ENCODE results near the gene MCM5.

Gene MCM5

DNA sequence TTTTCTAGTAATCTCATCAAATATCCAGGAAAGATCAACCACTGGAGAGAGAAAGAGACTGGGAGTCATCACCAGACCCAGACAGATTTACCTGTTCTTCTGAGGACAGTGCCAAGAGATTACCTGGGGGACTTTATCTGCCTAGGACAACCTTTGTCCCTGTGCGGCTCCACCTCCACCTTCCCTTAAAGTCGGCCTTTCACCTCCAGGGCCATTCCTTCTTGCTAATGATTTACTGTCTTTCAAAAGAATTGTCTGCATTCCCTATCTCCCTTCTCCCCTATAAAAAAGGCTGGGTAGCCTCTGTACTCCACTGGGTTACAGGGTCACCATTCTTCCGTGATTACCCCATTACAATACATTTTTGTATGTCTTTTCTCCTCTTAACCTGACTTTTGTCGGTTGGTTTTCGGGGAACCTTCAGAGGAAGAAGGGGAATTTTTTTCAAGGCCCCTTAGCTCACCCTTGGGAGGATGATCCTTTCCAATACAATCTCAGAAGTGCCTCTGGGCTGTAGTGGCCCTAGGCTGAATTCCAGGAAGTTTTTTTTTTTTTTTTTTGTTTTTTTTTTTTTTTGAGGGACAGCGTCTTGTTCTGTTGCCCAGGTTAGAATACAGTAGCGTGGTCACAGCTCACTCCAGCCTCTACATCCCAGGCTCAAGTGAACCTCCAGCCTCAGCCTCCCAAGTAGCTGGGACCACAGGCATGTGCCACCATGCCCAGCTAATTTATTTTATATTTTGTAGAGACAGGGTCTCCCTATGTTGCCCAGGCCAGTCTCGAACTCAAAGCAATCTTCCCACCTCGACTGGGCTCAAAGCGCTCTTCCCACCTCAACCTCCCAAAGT, 20.6 kb upstream of the MCM5 start:
- no peak for DNase-seq

DNA sequence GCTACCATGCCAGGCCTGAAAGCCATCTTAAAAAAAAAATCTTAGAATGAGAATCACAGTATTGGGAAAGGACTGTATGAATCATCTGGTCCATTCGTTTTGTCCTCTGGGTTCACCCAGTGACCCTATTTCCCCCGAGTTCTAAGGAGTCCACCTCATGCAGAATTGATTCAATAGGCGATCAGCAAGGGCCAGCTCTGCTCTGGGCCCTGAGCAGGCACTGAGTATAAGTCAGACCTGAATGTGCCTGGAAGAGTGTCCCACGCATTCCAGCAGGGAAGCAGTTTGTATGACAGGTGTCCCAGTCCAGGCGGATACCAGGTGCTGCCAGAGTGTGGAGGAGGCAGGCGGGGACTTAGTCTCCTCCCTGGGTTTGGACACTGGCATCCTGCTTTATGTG, 19.9 kb upstream of the MCM5 start:
- DNase-seq = no peak

DNA sequence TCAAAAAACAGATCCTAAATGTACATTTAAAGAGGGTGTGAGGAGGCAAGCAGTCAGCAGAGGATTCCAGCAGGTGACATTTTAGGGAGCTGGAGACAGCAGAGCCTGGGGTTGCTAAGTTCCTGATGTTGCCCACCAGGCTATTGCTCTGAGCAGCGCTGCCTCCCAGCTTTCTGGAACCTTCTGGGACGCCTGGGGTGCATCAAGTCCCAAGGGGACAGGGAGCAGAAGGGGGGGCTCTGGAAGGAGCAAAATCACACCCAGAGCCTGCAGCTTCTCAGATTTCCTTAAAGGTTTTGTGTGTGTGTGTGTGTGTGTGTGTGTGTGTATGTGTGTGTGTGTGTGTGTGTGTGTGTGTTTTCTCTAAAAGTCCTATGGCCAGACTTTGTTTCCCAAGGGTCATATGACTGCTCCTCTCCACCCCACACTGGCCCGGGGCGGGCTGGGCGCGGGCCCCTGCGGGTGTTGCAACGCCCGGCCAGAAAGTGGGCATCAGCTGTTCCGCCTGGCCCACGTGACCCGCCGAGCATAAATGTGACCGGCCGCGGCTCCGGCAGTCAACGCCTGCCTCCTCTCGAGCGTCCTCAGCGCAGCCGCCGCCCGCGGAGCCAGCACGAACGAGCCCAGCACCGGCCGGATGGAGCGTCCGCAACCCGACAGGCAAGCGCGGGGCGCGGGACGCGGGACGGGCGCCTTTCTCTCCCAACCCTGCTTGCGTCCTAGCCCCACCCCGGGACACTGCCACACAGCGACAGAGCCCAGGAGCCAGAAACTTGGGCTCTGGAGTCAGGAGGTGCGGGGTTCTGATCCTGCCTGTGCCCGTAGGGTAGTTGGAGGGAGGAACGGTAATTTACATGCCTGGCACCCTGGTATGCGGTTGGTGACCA, 19.2 kb upstream of the MCM5 start, which contains the start of gene HMOX1:
TSS of gene HMOX1 (plus strand) at position 560 of the 887 bp plus-strand sequence. CDS start at position 638, 78 bp downstream.
- DNase-seq = peak; percentile 52

DNA sequence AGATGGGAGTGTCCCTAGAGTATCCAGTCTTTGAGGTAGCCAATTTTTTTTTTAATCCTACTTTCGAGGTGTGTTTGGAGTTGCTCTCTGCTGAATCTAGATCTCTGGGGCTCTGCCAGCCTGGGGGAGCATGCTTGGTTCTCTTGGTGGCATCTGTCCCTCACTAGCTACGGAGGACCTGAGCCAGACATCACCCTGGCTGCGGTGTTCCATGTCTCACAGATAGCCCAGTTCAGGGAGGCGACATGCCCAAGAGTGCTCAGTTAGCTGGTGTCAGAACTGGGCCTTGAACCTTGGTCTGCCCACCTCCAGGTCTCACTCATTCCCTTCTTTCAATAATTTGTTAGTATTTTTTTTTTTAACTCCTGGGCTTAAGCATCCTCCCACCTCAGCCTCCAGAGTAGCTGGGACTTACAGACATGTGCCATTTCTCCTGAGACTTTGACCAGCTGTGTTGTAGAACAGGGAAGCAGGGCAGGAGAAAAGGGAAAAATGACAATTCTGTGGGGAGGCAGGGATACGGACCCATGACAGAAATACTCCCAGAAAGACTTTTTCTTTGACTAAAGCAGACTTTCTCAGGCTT, 18.4 kb upstream of the MCM5 start:
- DNase-seq = no peak

DNA sequence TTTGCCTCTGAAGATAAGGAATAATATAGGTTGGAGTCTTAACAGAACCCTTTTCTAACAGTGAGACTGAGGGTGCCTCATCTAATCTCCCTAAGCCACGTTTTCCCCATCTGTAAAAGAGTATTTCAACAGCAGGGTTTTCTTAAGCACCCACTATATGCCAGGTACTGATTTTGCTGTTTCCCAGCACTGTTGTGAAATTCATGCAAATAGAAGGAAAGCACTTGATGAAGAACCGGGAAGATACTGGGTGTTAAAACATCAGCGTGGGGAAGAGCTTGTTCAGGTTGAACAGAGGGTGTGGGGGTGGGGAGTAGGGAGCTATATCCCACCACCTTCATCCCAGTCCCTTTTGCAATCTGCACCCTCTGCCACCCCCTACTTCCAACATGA, 16.3 kb upstream of the MCM5 start:
- DNase-seq = no peak

DNA sequence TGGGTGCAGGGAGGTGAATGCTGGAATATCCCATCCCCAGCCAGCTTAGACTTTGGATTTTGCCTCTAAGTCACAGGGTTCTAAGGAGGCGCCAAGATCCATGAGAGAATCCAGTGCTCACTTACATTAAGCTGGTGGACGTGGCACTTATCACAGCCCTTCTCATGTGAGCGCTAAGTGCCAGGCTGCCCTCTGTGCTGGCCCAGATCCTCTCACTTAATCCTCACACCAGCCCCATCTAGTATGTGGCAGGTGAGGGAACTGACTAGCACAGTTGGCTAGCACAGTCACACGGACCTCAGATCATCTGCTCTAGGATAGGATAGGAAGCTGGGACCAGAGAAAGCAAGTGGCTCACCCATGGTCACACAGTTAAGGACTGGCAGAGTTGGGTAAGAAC, 15.4 kb upstream of the MCM5 start:
- no peak for DNase-seq

DNA sequence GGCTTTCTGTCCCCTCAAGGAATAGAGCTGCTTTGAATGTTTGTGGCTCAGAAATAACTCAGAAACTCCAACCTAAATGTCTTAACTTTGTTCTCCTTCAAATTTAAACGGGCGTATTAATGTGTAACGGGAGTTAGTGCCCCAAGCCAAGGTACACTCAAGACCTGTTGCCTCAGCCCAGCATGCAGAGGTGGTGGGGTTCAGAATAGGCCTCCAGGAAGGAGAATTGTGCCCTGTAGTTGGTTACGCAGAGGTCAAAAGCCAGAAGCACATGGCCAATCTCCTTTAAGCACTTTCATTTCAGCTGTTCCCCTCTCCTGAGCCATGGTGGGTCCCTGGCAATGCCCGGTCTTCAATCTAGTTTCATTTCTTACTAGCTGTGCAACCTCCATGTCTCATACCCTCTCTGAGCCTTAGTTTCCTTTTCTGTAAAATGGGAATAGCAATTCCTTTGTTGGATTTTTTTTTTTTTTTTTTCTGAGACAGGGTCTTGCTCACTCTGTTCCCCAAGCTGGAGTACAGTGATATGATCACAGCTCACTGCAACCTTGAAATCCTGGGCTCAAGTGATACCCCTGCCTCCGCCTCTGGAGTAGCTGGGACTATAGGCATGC, 14.9 kb upstream of the MCM5 start:
- DNase-seq = no peak

DNA sequence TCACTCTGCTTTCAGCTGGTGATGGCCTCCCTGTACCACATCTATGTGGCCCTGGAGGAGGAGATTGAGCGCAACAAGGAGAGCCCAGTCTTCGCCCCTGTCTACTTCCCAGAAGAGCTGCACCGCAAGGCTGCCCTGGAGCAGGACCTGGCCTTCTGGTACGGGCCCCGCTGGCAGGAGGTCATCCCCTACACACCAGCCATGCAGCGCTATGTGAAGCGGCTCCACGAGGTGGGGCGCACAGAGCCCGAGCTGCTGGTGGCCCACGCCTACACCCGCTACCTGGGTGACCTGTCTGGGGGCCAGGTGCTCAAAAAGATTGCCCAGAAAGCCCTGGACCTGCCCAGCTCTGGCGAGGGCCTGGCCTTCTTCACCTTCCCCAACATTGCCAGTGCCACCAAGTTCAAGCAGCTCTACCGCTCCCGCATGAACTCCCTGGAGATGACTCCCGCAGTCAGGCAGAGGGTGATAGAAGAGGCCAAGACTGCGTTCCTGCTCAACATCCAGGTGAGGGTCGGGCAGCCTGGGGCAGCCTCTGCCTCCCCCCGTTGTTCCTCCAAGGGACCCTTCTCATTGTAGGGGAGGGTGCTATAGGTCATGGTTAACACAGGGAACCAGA, 13.2 kb upstream of the MCM5 start:
- DNase-seq = no peak

DNA sequence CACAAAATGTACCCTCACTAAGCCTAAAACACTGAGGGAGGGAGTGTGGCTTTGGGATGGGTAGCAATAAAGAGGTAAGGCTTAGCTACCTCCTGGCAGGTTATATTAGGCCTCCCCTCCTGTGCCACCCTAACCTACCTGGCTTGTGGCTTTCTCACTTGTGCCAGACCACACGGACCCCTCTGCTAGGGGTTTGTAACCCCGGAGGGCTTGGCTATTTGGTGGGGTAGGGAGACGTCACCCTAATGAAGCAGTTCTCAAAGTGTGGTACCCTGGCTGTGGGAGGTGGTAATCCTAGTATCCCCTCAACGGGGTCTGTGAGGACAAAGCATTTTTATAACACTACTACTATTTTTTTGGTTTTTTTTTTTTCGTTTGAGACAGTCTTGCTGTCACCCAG, 9.0 kb upstream of the MCM5 start:
- no peak for DNase-seq

DNA sequence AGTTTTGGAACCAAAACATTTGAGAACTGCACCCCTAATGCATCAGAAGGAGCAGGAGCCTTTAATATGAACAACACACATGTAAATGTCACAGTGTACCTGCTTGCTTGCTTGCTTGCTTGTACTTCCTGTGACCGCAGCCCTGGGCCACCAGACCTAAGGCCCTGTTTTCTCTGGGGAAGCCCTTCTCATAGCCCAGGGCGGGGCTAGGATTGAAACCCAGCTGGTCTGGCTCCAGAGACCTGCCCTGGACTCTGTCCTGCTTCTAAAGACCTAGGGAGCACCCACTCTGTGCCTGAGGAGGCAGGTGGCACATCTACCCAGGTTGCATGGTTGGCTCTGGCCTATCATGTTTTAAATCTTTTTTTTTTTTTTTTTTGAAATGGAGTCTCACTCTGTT, 7.6 kb upstream of the MCM5 start:
- no peak for DNase-seq

DNA sequence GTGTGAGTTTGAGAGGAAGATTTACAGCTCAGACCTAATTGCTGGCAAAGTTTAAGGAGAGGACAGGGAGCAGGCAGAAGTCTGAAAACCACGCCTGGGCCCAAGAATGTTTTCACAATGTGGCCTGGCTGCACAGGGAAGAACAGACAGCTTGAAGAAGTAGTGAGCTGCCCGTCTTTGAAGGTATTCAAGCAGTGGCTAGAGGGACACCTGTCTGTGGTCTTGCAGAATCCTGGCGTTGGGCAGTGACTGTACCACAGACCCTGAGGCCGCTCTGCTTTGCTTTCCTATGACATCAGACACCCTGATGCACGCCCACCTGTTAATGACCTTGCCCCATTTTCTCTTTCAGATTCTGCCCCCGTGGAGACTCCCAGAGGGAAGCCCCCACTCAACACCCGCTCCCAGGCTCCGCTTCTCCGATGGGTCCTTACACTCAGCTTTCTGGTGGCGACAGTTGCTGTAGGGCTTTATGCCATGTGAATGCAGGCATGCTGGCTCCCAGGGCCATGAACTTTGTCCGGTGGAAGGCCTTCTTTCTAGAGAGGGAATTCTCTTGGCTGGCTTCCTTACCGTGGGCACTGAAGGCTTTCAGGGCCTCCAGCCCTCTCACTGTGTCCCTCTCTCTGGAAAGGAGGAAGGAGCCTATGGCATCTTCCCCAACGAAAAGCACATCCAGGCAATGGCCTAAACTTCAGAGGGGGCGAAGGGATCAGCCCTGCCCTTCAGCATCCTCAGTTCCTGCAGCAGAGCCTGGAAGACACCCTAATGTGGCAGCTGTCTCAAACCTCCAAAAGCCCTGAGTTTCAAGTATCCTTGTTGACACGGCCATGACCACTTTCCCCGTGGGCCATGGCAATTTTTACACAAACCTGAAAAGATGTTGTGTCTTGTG, 6.6 kb upstream of the MCM5 start:
- no peak for DNase-seq

DNA sequence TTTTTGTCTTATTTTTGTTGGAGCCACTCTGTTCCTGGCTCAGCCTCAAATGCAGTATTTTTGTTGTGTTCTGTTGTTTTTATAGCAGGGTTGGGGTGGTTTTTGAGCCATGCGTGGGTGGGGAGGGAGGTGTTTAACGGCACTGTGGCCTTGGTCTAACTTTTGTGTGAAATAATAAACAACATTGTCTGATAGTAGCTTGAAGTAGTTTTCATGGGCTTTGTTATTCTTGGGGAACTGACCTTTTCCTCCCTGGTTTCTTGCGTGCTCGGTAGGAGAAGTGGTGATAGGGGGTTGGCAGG, 6.0 kb upstream of the MCM5 start:
- no peak for DNase-seq

DNA sequence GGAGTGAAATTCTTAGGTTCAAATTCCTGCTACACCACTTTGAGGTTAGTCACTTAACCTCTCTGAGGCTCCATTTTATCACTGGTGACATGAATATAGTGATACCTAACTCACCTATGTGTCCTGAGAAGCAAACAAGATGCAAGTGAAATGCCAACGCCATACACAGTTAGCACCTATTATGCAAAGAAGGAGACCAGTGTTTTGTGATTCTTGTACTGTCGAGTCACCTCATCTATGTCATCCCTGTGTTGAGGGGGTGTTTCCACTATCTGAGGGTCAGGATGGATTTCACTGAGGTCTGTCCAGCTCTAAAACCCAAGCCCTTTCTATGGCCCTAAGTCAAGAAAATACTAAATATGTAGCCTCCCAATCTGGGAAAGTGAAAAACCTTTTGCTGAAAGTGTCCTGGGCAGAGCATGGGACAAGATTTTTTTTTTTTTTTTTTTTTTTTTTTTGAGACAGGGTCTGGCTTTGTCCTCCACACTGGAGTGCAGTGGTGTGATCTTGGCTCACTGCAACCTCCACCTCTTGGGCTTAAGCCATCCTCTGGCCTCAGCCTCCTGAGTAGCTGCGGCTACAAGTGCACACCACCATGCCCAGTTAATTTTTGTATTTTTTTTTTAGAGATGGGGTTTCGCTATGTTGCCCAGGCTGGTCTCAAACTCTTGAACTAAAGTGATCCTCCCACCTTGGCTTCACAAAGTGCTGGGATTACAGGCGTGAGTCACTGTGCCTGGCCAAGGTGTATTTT, 5.0 kb upstream of the MCM5 start:
- no peak for DNase-seq

DNA sequence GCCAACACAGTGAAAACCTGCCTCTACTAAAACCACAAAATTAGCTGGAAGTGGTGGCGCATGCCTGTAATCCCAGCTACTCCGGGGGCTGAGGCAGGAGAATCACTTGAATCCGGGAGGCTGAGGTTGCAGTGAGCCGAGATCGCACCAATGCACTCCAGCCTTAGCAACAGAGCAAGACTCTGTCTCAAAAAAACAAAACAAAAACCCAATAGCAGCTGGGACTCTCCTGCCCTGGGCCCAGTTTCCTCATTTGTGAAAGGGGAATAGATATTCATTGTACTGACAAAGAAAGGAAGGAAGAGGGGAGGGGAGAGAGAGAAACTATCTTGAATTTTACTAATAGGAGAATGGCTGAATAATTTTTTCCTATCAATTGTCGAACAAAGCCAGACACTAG, 3.3 kb upstream of the MCM5 start:
- peak; percentile 15 for DNase-seq

DNA sequence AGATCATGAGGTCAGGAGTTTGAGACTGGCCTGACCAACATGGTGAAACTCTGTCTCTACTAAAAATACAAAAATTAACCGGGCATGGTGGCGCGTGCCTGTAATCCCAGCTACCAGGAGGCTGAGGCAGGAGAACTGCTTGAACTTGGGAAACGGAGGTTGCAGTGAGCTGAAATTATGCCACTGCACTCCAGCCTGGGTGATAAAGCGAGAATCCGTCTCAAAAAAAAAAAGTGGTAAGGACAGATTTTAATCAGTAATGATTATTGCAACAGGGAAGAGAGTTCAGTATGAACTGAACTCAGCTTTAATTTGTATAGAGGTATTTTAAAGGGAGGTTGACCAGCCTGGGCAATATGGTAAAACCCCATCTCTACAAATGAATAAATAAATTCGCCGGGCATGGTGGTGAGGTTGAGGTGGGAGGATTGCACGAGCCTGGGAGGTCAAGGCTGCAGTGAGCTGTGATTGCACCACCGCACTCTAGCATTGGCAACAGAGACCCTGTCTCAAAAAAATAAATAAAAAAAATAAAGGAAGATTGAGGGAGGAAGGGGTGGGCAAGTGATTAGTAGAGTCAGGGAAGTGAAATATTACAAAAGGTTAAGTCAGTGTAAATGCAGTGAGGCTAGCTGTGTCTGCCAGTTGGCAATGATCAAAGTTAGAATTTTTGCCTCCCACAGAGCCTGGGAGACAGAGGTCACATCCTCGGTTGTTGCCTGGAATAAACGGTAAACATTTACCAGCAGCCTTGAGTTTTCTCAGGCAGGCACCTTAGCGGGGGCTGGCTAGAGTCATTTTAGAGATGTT, 2.6 kb upstream of the MCM5 start:
- no peak for DNase-seq

DNA sequence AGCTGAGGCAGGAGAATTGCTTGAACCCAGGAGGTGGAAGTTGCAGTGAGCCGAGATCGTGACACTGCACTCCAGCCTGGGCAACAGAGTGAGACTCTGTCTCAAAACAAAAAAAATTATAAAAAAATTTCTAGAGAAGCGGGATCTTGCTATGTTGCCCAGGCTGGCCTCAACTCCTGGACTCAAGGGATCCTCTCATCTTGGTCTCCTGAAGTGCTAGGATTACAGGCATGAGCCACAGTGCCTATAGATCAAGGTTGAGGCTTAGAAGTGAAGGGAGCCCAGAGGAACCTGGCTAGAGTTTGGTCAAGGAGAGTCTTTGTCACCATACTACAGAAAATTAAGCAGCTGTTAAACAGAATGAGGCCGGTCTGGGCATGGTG, 1.4 kb upstream of the MCM5 start:
- no peak for DNase-seq

DNA sequence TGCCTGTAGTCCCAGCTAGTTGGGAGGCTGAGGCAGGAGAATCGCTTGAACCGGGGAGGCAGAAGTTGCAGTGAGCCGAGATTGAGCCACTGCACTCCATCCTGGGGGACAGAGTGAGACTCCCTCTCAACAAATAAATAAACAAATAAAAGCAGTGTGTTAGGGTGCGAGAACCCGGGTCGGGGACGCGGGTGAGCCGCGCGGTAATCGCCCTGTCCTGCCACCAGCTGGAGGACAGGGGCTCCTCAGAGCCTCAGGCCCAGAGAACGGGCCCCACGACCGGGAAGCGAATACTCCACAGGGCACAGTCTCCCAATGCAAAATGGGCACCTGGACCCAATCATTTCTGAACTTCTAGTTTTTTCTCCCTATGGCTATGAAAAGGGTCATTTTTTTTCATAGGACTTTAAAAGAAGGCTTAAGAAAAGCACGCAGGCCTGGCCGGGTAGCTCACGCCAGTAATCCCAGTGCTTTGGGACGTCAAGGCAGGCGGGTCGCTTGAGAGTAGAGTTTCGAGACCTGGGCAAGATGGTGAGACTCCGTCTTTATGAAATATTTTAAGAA, 744 bp upstream of the MCM5 start:
- no peak for DNase-seq

DNA sequence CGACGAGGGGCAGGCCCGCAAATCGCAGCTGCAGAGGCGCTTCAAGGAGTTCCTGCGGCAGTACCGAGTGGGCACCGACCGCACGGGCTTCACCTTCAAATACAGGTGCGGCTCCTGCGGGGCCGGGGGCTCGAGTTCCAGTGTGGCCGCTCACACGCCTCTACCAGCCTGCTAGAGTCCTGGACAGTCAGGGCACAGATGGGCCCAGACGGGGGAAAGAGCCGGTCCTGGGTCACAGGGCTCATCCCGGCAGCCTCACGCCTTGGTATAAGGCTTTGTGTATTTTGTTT, 506 bp downstream of the MCM5 start:
- DNase-seq = peak; percentile 10

DNA sequence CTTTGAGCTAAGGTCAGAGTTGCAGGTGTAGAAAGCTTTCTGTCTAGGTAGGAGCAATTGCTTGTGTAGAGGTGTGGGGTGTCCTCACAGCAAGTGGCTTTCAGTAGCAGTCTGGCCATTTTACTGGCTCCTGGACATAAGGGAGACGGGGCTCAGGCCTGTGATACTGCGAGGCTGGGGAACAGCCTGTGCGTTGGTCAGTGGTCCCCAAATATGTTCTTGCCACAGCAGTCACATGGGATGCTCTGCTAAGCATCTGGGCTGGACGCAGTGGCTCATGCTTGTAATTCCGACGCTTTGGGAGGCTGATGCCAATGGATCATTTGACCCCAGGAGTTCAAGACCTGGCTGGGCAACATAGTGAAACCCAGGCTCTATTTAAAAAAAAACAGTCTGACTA, 1.9 kb downstream of the MCM5 start:
- DNase-seq = no peak

DNA sequence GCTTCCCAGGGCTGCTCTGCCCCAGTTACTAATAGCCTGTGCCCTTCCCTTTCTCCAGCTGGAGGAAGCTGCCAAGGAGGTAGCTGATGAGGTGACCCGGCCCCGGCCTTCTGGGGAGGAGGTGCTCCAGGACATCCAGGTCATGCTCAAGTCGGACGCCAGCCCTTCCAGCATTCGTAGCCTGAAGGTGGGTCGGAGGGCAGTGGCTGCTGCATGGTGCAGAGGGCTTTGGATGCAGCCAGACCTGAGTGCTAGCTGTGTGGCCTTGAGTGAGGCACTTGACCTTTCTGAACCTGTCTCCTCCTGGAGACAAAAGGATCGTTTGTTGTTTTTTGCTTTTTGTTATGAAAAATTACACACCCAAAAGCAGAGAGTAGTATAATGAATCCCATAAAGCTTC, 3.4 kb downstream of the MCM5 start:
- no peak for DNase-seq
